Activated T-helper 1 cell treated with anti-CD3 and anti-CD28 coated beads, Interleukin-12 subunit alpha, Interleukin-12 subunit beta, Interleukin-2, Interleukin-4 antibody, amounts not matched to agents 30 ng/mL and 10 ng/mL and 1 ng/mL, durations not matched to agents 14 hours and 24 hours and 36 hours (primary cell): Measurements from ENCODE around the gene NRIP2. TPM values are rescaled to one million over a fixed set of nuclear protein-coding genes. Genes with fewer than 3 reads are reported as not detected.

Source experiments
- DNase-seq: peaks from one replicate; pipeline ENCODE4 v3.0.0; 2021; ENCODE audit warnings: low spot score
- H3K27ac Mint-ChIP-seq: one replicate; pipeline ENCODE4 v1.8.0; 2021; ENCODE audit warnings: mild to moderate bottlenecking, mixed read lengths
- H3K27me3 Mint-ChIP-seq: one replicate; pipeline ENCODE4 v1.8.0; 2022; ENCODE audit warnings: mild to moderate bottlenecking, moderate library complexity, mixed read lengths; ENCODE audit not compliant: insufficient read depth
- H3K36me3 Mint-ChIP-seq: one replicate; pipeline ENCODE4 v1.8.0; 2021; ENCODE audit warnings: low read depth, mixed read lengths
- H3K4me1 Mint-ChIP-seq: one replicate; pipeline ENCODE4 v1.8.0; 2021; ENCODE audit warnings: low read depth, mixed read lengths
- H3K4me3 Mint-ChIP-seq: one replicate; pipeline ENCODE4 v1.8.0; 2021; ENCODE audit warnings: mild to moderate bottlenecking, moderate library complexity, mixed read lengths
- H3K9me3 Mint-ChIP-seq: one replicate; pipeline ENCODE4 v1.8.0; 2021; ENCODE audit warnings: mixed read lengths
- intact Hi-C: fragments of 100-400 bp; cut with micrococcal nuclease; formaldehyde crosslinking; loops from one replicate; pipeline ENCODE4 v1.15.1; 2024
- total RNA-seq: library from RNA; stranded (reverse); gene quantifications from 2 replicates; pipeline ENCODE4 v1.2.3, GENCODE V29; 2022

The NRIP2 gene
- total RNA-seq, 1 donor from 2014 or later: not detected

- no peaks in the 10 kb centered on the region for H3K27me3 Mint-ChIP-seq
- intact Hi-C loops: loop anchor here (1.0 to 5.0 kb wide), 5 partner anchors 55 to 1509 kb away; partner anchors contain the start of genes DCP1B, TIGAR and TSPAN9
- H3K4me3 Mint-ChIP-seq: peak overlapping the region; percentile 99
- no peaks in the 10 kb centered on the region for H3K9me3 Mint-ChIP-seq
- H3K27ac Mint-ChIP-seq: peak overlapping the region; percentile 100
- H3K4me1 Mint-ChIP-seq: peaks cover 23% of the 10 kb centered on the region
- peaks cover 19% of the 10 kb centered on the region for H3K36me3 Mint-ChIP-seq
- DNase-seq: peak; percentile 31
Observed at GRCh38 chr12:2813214-2814185, 21.3 kb downstream of the NRIP2 start.

GRCh38 chr12:2812290-2813213 is 22.3 kb downstream of the NRIP2 start, which contains the start of gene ITFG2:
TSS of gene ITFG2 (plus strand) at chr12:2812668. CDS start at chr12:2812761, 93 bp downstream.
- Mint-ChIP-seq H3K4me1 (peaks cover 23% of the 10 kb centered on the region), H3K4me3 (peak within 1 kb of the TSS; percentile 99), H3K27me3 (no peaks in the 10 kb centered on the region), H3K36me3 (peaks cover 17% of the 10 kb centered on the region), H3K27ac (peak within 1 kb of the TSS; percentile 100), H3K9me3 (no peaks in the 10 kb centered on the region)
- peak; percentile 95 for DNase-seq
- intact Hi-C loops: loop anchor here (1.0 to 5.0 kb wide), 12 partner anchors 18 to 1510 kb away; partner anchors contain the start of genes DCP1B, FKBP4, FOXM1 and RHNO1

GRCh38 chr12:2811801-2812200 is 23.0 kb downstream of the NRIP2 start:
- H3K9me3 Mint-ChIP-seq: no peaks in the 10 kb centered on the region
- H3K4me1 Mint-ChIP-seq: peaks cover 23% of the 10 kb centered on the region
- H3K36me3 Mint-ChIP-seq: peaks cover 15% of the 10 kb centered on the region
- peak overlapping the region; percentile 100 for H3K27ac Mint-ChIP-seq
- H3K27me3 Mint-ChIP-seq: no peaks in the 10 kb centered on the region
- H3K4me3 Mint-ChIP-seq: peak overlapping the region; percentile 99
- intact Hi-C loops: loop anchor here (1.0 to 5.0 kb wide), 11 partner anchors 18 to 1510 kb away; partner anchors contain the start of genes DCP1B, FKBP4, FOXM1 and RHNO1
- no peak for DNase-seq

- peaks cover 38% of the 10 kb centered on the region for H3K36me3 Mint-ChIP-seq
- H3K4me3 Mint-ChIP-seq: no peak overlapping the region
- peaks cover 2% of the 10 kb centered on the region for H3K4me1 Mint-ChIP-seq
- no peaks in the 10 kb centered on the region for H3K9me3 Mint-ChIP-seq
- DNase-seq: no peak
- intact Hi-C loops: no loop called here
- H3K27ac Mint-ChIP-seq: no peak overlapping the region
- no peaks in the 10 kb centered on the region for H3K27me3 Mint-ChIP-seq
Observed at GRCh38 chr12:2806700-2807099, 28.1 kb downstream of the NRIP2 start.

GRCh38 chr12:2805143-2805520 is 29.7 kb downstream of the NRIP2 start:
- H3K36me3 Mint-ChIP-seq: peaks cover 49% of the 10 kb centered on the region

GRCh38 chr12:2804393-2805142 is 30.3 kb downstream of the NRIP2 start:
- Mint-ChIP-seq H3K4me3 (no peak overlapping the region), H3K36me3 (peaks cover 52% of the 10 kb centered on the region), H3K4me1 (no peaks in the 10 kb centered on the region), H3K27me3 (no peaks in the 10 kb centered on the region), H3K9me3 (no peaks in the 10 kb centered on the region), H3K27ac (no peak overlapping the region)
- DNase-seq: no peak
- intact Hi-C loops: no loop called here

More at GRCh38 chr12:2805143-2805520, 29.7 kb downstream of the NRIP2 start:
- intact Hi-C loops: no loop called here
- no peak for DNase-seq
- H3K9me3 Mint-ChIP-seq: no peaks in the 10 kb centered on the region
- no peak overlapping the region for H3K27ac Mint-ChIP-seq
- no peak overlapping the region for H3K4me3 Mint-ChIP-seq
- H3K27me3 Mint-ChIP-seq: no peaks in the 10 kb centered on the region
- no peaks in the 10 kb centered on the region for H3K4me1 Mint-ChIP-seq

- H3K27ac Mint-ChIP-seq: no peak overlapping the region
- no peak for DNase-seq
- intact Hi-C loops: no loop called here
- H3K36me3 Mint-ChIP-seq: peaks cover 55% of the 10 kb centered on the region
- no peaks in the 10 kb centered on the region for H3K4me1 Mint-ChIP-seq
- no peaks in the 10 kb centered on the region for H3K9me3 Mint-ChIP-seq
- H3K4me3 Mint-ChIP-seq: no peak overlapping the region
- no peaks in the 10 kb centered on the region for H3K27me3 Mint-ChIP-seq
Observed at GRCh38 chr12:2803635-2804392, 31.0 kb downstream of the NRIP2 start.

GRCh38 chr12:2801044-2801783 is 33.6 kb downstream of the NRIP2 start:
- Mint-ChIP-seq H3K4me3 (no peak overlapping the region), H3K27ac (no peak overlapping the region), H3K9me3 (no peaks in the 10 kb centered on the region), H3K36me3 (peaks cover 70% of the 10 kb centered on the region), H3K27me3 (no peaks in the 10 kb centered on the region), H3K4me1 (peaks cover 13% of the 10 kb centered on the region)
- intact Hi-C loops: no loop called here
- DNase-seq: no peak

- no peak for DNase-seq
- Mint-ChIP-seq H3K4me1 (peaks cover 15% of the 10 kb centered on the region), H3K9me3 (no peaks in the 10 kb centered on the region), H3K4me3 (no peak overlapping the region), H3K36me3 (peaks cover 67% of the 10 kb centered on the region), H3K27me3 (no peaks in the 10 kb centered on the region), H3K27ac (no peak overlapping the region)
- intact Hi-C loops: no loop called here
Observed at GRCh38 chr12:2800046-2800570, 34.7 kb downstream of the NRIP2 start.

- peaks cover 15% of the 10 kb centered on the region for H3K4me1 Mint-ChIP-seq
- H3K36me3 Mint-ChIP-seq: peaks cover 52% of the 10 kb centered on the region
- no peak overlapping the region for H3K27ac Mint-ChIP-seq
- H3K4me3 Mint-ChIP-seq: peak overlapping the region; percentile 96
- peaks cover 8% of the 10 kb centered on the region for H3K27me3 Mint-ChIP-seq
- intact Hi-C loops: no loop called here
- H3K9me3 Mint-ChIP-seq: no peaks in the 10 kb centered on the region
- DNase-seq: no peak
Observed at GRCh38 chr12:2797721-2798418, 37.0 kb downstream of the NRIP2 start.
